Measurements from ENCODE around the gene AZU1. TPM values are rescaled to one million over a fixed set of nuclear protein-coding genes. Genes with fewer than 3 reads are reported as not detected.

Gene AZU1
- total RNA-seq, 1 experiment from 2014 or later, result 1.6 TPM

DNA sequence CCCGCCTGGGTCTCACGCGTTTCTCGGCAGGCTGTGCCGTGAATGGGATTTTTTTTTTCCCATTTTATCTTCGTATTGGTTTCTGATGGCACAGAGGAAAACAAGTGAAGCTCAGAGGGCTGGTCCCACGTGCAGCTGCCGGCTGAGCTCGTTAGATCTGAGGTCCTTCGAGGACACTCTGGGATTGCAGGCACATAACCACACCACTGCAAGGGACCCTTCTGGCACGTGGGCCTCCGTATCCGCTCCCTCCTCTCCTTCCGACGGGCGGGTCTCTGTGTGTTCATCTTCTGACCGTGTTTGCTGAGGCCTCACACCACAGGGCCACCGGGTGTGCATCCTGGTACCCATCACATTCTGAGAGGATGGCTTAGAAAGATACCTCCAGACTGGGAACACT, 48.5 kb downstream of the AZU1 start:
- WGBS (ENCODE audit: extremely low coverage, insufficient read length, low lambda C conversion rate), result no CpG with 5 or more reads among the region's 18 CpGs
- H3K23me2 ChIP-seq (ENCODE audit: insufficient read length, low read depth, low read length, poor library complexity, severe bottlenecking), result peaks cover 3% of the 10 kb centered on the region
- no peak overlapping the region for H3K27ac ChIP-seq (ENCODE audit: insufficient read length, low read depth, low read length)
- no peak for DNase-seq
- TF ChIP-seq, protein P1, sequence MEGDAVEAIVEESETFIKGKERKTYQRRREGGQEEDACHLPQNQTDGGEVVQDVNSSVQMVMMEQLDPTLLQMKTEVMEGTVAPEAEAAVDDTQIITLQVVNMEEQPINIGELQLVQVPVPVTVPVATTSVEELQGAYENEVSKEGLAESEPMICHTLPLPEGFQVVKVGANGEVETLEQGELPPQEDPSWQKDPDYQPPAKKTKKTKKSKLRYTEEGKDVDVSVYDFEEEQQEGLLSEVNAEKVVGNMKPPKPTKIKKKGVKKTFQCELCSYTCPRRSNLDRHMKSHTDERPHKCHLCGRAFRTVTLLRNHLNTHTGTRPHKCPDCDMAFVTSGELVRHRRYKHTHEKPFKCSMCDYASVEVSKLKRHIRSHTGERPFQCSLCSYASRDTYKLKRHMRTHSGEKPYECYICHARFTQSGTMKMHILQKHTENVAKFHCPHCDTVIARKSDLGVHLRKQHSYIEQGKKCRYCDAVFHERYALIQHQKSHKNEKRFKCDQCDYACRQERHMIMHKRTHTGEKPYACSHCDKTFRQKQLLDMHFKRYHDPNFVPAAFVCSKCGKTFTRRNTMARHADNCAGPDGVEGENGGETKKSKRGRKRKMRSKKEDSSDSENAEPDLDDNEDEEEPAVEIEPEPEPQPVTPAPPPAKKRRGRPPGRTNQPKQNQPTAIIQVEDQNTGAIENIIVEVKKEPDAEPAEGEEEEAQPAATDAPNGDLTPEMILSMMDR (conservative IDR thresholded peaks at IDR 0.05), result no peak
- no peak overlapping the region for H3K14ac ChIP-seq (ENCODE audit: insufficient read depth, low read length)
- no peaks in the 10 kb centered on the region for H4K20me1 ChIP-seq (ENCODE audit: control insufficient read depth, insufficient read depth, insufficient read length)
- no peaks in the 10 kb centered on the region for H3K9me3 ChIP-seq (ENCODE audit: control insufficient read depth, low read depth, low read length)
- no peak overlapping the region for H3K9ac ChIP-seq (ENCODE audit: extremely low read depth, insufficient read length, low read length)
- no peaks in the 10 kb centered on the region for H3K27me3 ChIP-seq (ENCODE audit: insufficient read depth, low read length)
- H4K91ac ChIP-seq (ENCODE audit: insufficient read length, low read depth, low read length), result no peak overlapping the region
- H3K36me3 Mint-ChIP-seq (ENCODE audit: insufficient read depth in 1 of 3, low read depth in 3 of 3), result peaks cover 22 to 47% (median 31%) of the 10 kb centered on the region in 3 experiments
- H2BK20ac ChIP-seq (ENCODE audit: low read depth, low read length, poor library complexity, severe bottlenecking), result no peak overlapping the region
- no peak overlapping the region for H4K8ac ChIP-seq (replicated peaks; ENCODE audit: insufficient read length, low read depth, low read length)
- H2AFZ ChIP-seq (ENCODE audit: low read length), result no peak overlapping the region
- no peak overlapping the region for H3T11ph ChIP-seq (ENCODE audit: low read length)
- peaks cover 0 to 5% of the 10 kb centered on the region in 2 experiments; a peak in 1 of 4 replicates for H3K4me1 Mint-ChIP-seq
- no peaks in the 10 kb centered on the region for H3K4me1 ChIP-seq (ENCODE audit: insufficient read depth, low read length)
- no peak overlapping the region for H3K23ac ChIP-seq (ENCODE audit: insufficient read length, low read depth, low read length)
- H3K56ac ChIP-seq (ENCODE audit: insufficient read length, low read depth, low read length), result no peak overlapping the region
- no peaks in the 10 kb centered on the region for H3K79me2 ChIP-seq (ENCODE audit: insufficient read depth, low read length)
- H2BK12ac ChIP-seq (ENCODE audit: insufficient read length, low read depth, low read length), result no peak overlapping the region
- H3K79me1 ChIP-seq (ENCODE audit: insufficient read depth, low read depth, low read length, poor library complexity, severe bottlenecking), result no peaks in the 10 kb centered on the region
- no peak overlapping the region for H2BK5ac ChIP-seq (ENCODE audit: insufficient read length, low read length)
- no peak overlapping the region for H3K4me2 ChIP-seq (ENCODE audit: insufficient read depth, insufficient read length, low read length)
- H2BK120ac ChIP-seq (ENCODE audit: low read depth, low read length, poor library complexity, severe bottlenecking), result no peak overlapping the region
- no peak overlapping the region; a peak in 1 of 7 replicates for H3K27ac Mint-ChIP-seq
- H2BK15ac ChIP-seq (ENCODE audit: low read depth, low read length), result no peak overlapping the region
- no peak overlapping the region for H3K18ac ChIP-seq (ENCODE audit: insufficient read length, low read depth, low read length)
- no peak overlapping the region for H2AK5ac ChIP-seq (ENCODE audit: insufficient read length, low read length)
- H4K5ac ChIP-seq (ENCODE audit: insufficient read length, low read depth, low read length), result no peak overlapping the region
- H3K9me3 Mint-ChIP-seq, result peaks cover 6 to 7% of the 10 kb centered on the region in 2 experiments
- H3K27me3 Mint-ChIP-seq (ENCODE audit: low read depth), result no peaks in the 10 kb centered on the region; the same call in 1 of the 2 replicates
- H3K4ac ChIP-seq (ENCODE audit: low read depth, low read length), result no peak overlapping the region
- no peak overlapping the region for H3K4me3 Mint-ChIP-seq
